RWPE2 (cell line): ENCODE measurements around the gene ARHGEF37.

Experiments
- ATAC-seq: fragments of 200-7000 bp; cut with Tn5 transposase; 3 replicates; pipeline ENCODE4 v1.9.1; 2021; ENCODE audit warnings: low read depth
- DNase-seq: peaks from one replicate; pipeline ENCODE4 v3.0.0-alpha.2; 2020; ENCODE audit warnings: low spot score
- H3K27ac ChIP-seq: fragments of 450-650 bp; 2 replicates; pipeline ENCODE4 v1.5.1; 2017; ENCODE audit warnings: mild to moderate bottlenecking; ENCODE audit not compliant: poor library complexity, severe bottlenecking
- H3K27me3 ChIP-seq: fragments of 250-450 bp; sonication (Bioruptor Pico); 2 replicates; pipeline ENCODE4 v1.5.1; 2021; ENCODE audit warnings: mild to moderate bottlenecking, moderate library complexity; ENCODE audit not compliant: insufficient read depth, poor library complexity, severe bottlenecking
- H3K36me3 ChIP-seq: fragments of 250-450 bp; sonication (Bioruptor Pico); 2 replicates; pipeline ENCODE4 v1.5.1; 2020; ENCODE audit warnings: low read depth, mild to moderate bottlenecking, moderate library complexity
- H3K4me1 ChIP-seq: fragments of 250-450 bp; sonication (Bioruptor Pico); 2 replicates; pipeline ENCODE4 v1.5.1; 2021; ENCODE audit warnings: mild to moderate bottlenecking, moderate library complexity; ENCODE audit not compliant: insufficient read depth, poor library complexity, severe bottlenecking
- H3K4me3 ChIP-seq: fragments of 250-450 bp; sonication (Bioruptor Pico); 2 replicates; pipeline ENCODE4 v1.5.1; 2021; ENCODE audit warnings: mild to moderate bottlenecking, moderate library complexity; ENCODE audit not compliant: severe bottlenecking
- H3K9me3 ChIP-seq: fragments of 250-450 bp; sonication (Bioruptor Pico); 2 replicates; pipeline ENCODE4 v1.5.1; 2021; ENCODE audit warnings: mild to moderate bottlenecking, moderate library complexity; ENCODE audit not compliant: severe bottlenecking
- TF ChIP-seq, protein P1 (sequence below): fragments of 450-650 bp; IDR thresholded peaks from one replicate; pipeline ENCODE4 v1.5.1; 2017; ENCODE audit warnings: mild to moderate bottlenecking, moderate library complexity; ENCODE audit not compliant: poor library complexity, severe bottlenecking

Gene ARHGEF37

DNA sequence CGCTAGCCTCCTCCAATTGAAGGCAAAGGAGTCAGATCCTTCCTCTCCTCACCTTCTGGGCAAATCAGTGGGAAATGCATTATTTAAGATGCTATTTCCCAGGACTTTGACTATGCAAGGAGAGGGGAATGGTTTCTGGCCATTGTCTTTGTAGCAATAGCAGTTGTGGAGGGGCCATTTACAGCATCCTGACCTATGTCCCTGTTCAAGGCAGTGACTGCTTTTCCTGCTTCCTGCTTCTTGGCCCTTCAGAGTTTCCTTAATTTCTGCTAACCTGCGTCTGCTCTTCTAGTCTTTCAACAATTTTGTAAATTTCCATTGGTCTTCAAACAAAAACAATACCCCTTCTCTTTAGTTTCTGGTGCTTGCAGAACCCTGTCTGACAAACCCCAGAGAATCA is 76.0 kb downstream of the ARHGEF37 start:
- H3K4me1 ChIP-seq: no peaks in the 10 kb centered on the region
- DNase-seq (no peak), ATAC-seq (no peak)
- no peaks in the 10 kb centered on the region for H3K9me3 ChIP-seq
- no peaks in the 10 kb centered on the region for H3K36me3 ChIP-seq
- H3K27ac ChIP-seq: no peak overlapping the region
- no peaks in the 10 kb centered on the region for H3K27me3 ChIP-seq
- TF ChIP-seq, protein P1, sequence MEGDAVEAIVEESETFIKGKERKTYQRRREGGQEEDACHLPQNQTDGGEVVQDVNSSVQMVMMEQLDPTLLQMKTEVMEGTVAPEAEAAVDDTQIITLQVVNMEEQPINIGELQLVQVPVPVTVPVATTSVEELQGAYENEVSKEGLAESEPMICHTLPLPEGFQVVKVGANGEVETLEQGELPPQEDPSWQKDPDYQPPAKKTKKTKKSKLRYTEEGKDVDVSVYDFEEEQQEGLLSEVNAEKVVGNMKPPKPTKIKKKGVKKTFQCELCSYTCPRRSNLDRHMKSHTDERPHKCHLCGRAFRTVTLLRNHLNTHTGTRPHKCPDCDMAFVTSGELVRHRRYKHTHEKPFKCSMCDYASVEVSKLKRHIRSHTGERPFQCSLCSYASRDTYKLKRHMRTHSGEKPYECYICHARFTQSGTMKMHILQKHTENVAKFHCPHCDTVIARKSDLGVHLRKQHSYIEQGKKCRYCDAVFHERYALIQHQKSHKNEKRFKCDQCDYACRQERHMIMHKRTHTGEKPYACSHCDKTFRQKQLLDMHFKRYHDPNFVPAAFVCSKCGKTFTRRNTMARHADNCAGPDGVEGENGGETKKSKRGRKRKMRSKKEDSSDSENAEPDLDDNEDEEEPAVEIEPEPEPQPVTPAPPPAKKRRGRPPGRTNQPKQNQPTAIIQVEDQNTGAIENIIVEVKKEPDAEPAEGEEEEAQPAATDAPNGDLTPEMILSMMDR: no peak
- no peak overlapping the region for H3K4me3 ChIP-seq

DNA sequence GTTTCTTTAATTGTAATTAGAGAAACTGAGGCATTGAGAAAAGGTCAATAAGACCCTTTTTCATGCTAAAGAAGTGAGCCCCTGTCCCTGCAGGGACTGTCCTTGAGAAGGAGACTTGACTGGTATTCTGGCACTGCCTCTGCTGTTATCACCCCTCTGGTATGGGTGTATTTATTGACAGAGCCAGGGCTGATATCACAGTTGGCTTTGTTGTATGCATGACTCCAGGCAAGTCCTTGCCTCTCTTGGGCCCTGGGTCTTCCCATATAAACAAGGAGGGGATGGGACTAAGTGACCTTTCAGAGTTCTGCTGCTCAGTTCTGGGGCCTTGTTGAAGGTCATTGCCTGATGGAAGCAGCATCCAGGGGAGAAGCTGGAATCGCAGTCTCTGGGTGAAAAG is 77.0 kb downstream of the ARHGEF37 start:
- peak; percentile 23 for DNase-seq
- Histone ChIP-seq H3K9me3 (no peaks in the 10 kb centered on the region), H3K4me3 (no peak overlapping the region), H3K4me1 (no peaks in the 10 kb centered on the region), H3K27me3 (no peaks in the 10 kb centered on the region), H3K27ac (no peak overlapping the region), H3K36me3 (no peaks in the 10 kb centered on the region)
- ATAC-seq: no peak
- TF ChIP-seq, protein P1: no peak

DNA sequence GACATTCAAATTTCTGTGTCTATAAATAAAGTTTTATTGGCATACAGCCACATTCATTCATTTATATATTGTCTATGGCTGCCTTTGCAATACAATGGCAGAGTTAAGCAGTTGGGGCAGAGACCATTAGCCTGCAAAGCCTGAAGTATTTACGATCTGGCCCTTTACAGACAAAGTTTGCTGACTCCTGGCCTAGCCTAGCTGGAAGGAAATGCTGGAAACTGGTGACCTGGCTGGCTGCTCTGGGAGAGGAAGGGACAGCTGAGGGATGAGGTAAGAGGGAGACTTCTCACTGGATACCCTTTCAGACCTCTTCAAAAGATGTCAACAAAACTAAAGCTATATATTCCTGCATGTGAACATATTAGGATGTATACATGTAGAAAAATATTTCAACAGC is 82.8 kb downstream of the ARHGEF37 start:
- TF ChIP-seq, protein P1: no peak
- no peak for ATAC-seq

DNA sequence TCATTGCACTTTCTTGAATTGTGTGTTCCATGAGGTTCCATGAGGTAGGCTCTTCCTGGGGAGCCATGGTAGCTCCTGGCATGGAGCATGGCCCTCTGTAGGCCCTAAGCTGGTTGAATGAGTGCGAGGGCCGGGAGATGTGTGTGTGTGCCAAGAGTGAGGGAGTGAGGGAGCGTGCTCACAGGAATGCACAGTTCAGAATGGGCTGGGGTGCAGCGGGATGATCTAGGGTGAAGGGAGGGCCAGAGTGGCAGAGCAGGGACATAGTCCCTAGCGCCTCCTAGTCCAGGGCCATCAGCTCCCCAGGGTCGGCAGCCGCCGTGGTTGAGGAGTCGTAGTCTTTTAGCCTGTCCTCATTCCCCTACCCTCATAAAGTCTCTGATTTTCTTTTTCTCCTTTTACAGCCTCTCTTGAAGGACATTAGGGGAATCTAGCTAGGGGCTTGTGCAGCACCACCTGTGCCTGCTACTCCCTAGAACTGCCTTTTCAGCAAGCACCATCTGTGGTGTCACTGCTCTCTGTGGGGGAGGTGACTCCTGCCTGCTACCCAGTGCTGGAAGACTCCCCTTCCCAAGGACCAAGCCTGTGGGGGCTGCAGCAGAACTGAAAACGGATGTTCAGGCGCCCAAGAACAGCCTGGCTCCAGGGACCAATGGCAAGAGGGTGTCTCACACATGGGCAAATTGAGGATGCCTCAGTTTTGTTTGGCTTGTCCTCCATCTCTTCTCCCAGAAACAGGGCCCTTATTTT is 83.5 kb downstream of the ARHGEF37 start:
- no peaks in the 10 kb centered on the region for H3K9me3 ChIP-seq
- ATAC-seq (no peak), DNase-seq (no peak)
- no peak overlapping the region for H3K4me3 ChIP-seq
- H3K4me1 ChIP-seq: no peaks in the 10 kb centered on the region
- H3K27me3 ChIP-seq: no peaks in the 10 kb centered on the region
- no peaks in the 10 kb centered on the region for H3K36me3 ChIP-seq
- no peak overlapping the region for H3K27ac ChIP-seq
- TF ChIP-seq, protein P1: no peak

More for the DNA sequence above, 82.8 kb downstream of the ARHGEF37 start:
- H3K4me1 ChIP-seq: no peaks in the 10 kb centered on the region
- DNase-seq: no peak
- no peak overlapping the region for H3K27ac ChIP-seq
- no peaks in the 10 kb centered on the region for H3K9me3 ChIP-seq
- no peak overlapping the region for H3K4me3 ChIP-seq
- H3K36me3 ChIP-seq: no peaks in the 10 kb centered on the region
- no peaks in the 10 kb centered on the region for H3K27me3 ChIP-seq

DNA sequence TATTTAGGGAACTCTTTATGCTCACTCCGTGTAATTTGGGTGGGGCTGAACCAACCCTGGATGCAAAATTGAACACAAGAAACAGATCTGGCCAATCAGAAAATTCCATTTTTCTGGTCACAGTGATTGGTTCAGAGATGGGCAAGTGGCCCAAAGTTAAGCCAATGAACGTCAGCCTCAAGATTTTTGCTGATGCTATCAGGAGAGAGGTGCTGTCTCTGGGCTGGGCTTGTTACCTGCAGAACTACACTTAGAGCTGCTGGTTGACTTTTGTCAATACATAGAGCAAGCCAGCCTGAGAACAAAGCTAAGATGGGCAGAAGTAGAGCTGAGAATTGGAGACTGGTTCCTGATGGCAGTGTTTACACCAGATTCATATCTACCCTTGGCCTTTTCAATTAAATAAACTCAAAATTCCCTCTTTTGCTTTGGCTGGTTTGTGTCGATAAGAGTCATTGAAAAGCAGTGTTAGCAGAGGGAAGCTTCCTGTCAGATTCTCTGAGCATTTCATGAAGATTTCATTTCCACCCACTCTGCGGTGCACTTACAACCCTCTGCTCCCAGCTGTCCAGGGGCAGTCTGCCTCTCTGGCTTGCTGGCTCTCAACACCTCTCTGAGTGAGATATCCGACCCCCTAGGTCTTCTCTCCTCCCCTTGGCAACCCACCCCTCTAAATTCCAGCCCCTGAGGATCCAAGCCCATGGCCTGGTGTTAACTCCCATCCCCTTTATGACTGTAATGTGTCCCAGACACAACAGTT is 84.3 kb downstream of the ARHGEF37 start:
- no peaks in the 10 kb centered on the region for H3K4me1 ChIP-seq
- TF ChIP-seq, protein P1: no peak
- no peaks in the 10 kb centered on the region for H3K9me3 ChIP-seq
- ATAC-seq: no peak
- no peak for DNase-seq
- H3K4me3 ChIP-seq: no peak overlapping the region
- H3K36me3 ChIP-seq: no peaks in the 10 kb centered on the region
- no peaks in the 10 kb centered on the region for H3K27me3 ChIP-seq
- no peak overlapping the region for H3K27ac ChIP-seq
